HepG2 (cell line): Measurements from ENCODE around the gene RUNDC1. TPM values are rescaled to one million over a fixed set of nuclear protein-coding genes. Genes with fewer than 3 reads are reported as not detected.

Experiments
- CAMTA2 ChIP-seq: sonication (generic); formaldehyde crosslinking; IDR thresholded peaks from 2 replicates; pipeline ENCODE4 v1.4.0; 2020; ENCODE audit warnings: mild to moderate bottlenecking, missing genetic modification reagents, borderline replicate concordance
- DMAP1 ChIP-seq: IDR thresholded peaks from 2 replicates; pipeline ENCODE4 v1.6.1; 2016
- EED ChIP-seq: sonication (generic); formaldehyde crosslinking; IDR thresholded peaks from 2 replicates; pipeline ENCODE4 v1.5.0; 2020; ENCODE audit warnings: mild to moderate bottlenecking, missing genetic modification reagents
- ERF ChIP-seq: IDR thresholded peaks from 2 replicates; pipeline ENCODE4 v1.6.1; 2018; ENCODE audit warnings: missing biosample characterization, missing genetic modification reagents
- HES4 ChIP-seq: sonication (generic); formaldehyde crosslinking; IDR thresholded peaks from 2 replicates; pipeline ENCODE4 v1.9.0; 2021; ENCODE audit warnings: mild to moderate bottlenecking, missing genetic modification reagents, borderline replicate concordance
- HMG20A ChIP-seq: IDR thresholded peaks from 2 replicates; pipeline ENCODE4 v1.6.1; 2016; ENCODE audit warnings: borderline replicate concordance
- HNRNPUL1 ChIP-seq: fragments of 200-400 bp; formaldehyde crosslinking; IDR thresholded peaks from 2 replicates; pipeline ENCODE4 v1.6.1; 2017; ENCODE audit warnings: low read depth, mild to moderate bottlenecking, low read length, moderate library complexity
- KDM4B ChIP-seq: sonication (generic); formaldehyde crosslinking; IDR thresholded peaks from 2 replicates; pipeline ENCODE4 v1.4.0; 2020; ENCODE audit warnings: missing genetic modification reagents
- KLF11 ChIP-seq: IDR thresholded peaks from 2 replicates; pipeline ENCODE4 v1.6.1; 2016; ENCODE audit warnings: missing compliant biosample characterization
- KMT2A ChIP-seq: sonication (generic); formaldehyde crosslinking; IDR thresholded peaks from 2 replicates; pipeline ENCODE4 v1.4.0; 2020; ENCODE audit warnings: missing genetic modification reagents
- NCOA1 ChIP-seq: sonication (generic); formaldehyde crosslinking; IDR thresholded peaks from 2 replicates; pipeline ENCODE4 v1.9.0; 2021; ENCODE audit warnings: missing genetic modification reagents
- NRL ChIP-seq: sonication (generic); formaldehyde crosslinking; IDR thresholded peaks from 2 replicates; pipeline ENCODE4 v1.5.0; 2020; ENCODE audit warnings: missing genetic modification reagents, mild to moderate bottlenecking, moderate library complexity, borderline replicate concordance
- SMAD1 ChIP-seq: sonication (generic); formaldehyde crosslinking; IDR thresholded peaks from 2 replicates; pipeline ENCODE4 v1.4.0; 2020; ENCODE audit warnings: missing genetic modification reagents, low read depth, mild to moderate bottlenecking, borderline replicate concordance
- SMYD3 ChIP-seq: sonication (generic); formaldehyde crosslinking; IDR thresholded peaks from 2 replicates; pipeline ENCODE4 v1.8.1; 2023; ENCODE audit warnings: mild to moderate bottlenecking, missing genetic modification reagents
- SNRNP70 ChIP-seq: fragments of 200-400 bp; formaldehyde crosslinking; IDR thresholded peaks from 2 replicates; pipeline ENCODE4 v1.6.1; 2017; ENCODE audit warnings: mild to moderate bottlenecking, low read depth, low read length, moderate library complexity
- SOX13 ChIP-seq, 3 experiments: fragments of 450-650 bp in 1 of 3; sonication (generic) in 1 of 3; formaldehyde crosslinking in 1 of 3; IDR thresholded peaks in 2 of 3; conservative IDR thresholded peaks in 1 of 3; 2 replicates each; pipeline versions ENCODE4 v1.5.0 to v1.6.1; 2016 to 2020; ENCODE audit warnings: antibody characterized with exemption in 1 of 3, mild to moderate bottlenecking in 1 of 3, missing compliant biosample characterization in 1 of 3, missing genetic modification reagents in 1 of 3, moderate library complexity in 1 of 3
- SP140L ChIP-seq: sonication (generic); formaldehyde crosslinking; IDR thresholded peaks from 2 replicates; pipeline ENCODE4 v1.4.0; 2020; ENCODE audit warnings: missing genetic modification reagents, borderline replicate concordance
- ZFY ChIP-seq: sonication (generic); formaldehyde crosslinking; IDR thresholded peaks from 2 replicates; pipeline ENCODE4 v1.4.0; 2020; ENCODE audit warnings: missing genetic modification reagents
- ZKSCAN1 ChIP-seq: fragments of 150-350 bp; IDR thresholded peaks from 2 replicates; pipeline ENCODE4 v1.6.1; 2014; ENCODE audit warnings: low read length
- ZNF383 ChIP-seq: sonication (generic); formaldehyde crosslinking; IDR thresholded peaks from 2 replicates; pipeline ENCODE4 v1.4.0; 2020; ENCODE audit warnings: missing genetic modification reagents, mild to moderate bottlenecking, borderline replicate concordance
- ZNF451 ChIP-seq: sonication (generic); formaldehyde crosslinking; IDR thresholded peaks from 2 replicates; pipeline ENCODE4 v1.5.0; 2020; ENCODE audit warnings: mild to moderate bottlenecking, missing genetic modification reagents
- ZNF678 ChIP-seq: sonication (generic); formaldehyde crosslinking; IDR thresholded peaks from 2 replicates; pipeline ENCODE4 v1.4.0; 2020; ENCODE audit warnings: mild to moderate bottlenecking, missing genetic modification reagents
- ZNF747 ChIP-seq: sonication (generic); formaldehyde crosslinking; IDR thresholded peaks from 2 replicates; pipeline ENCODE4 v1.8.1; 2023; ENCODE audit warnings: missing genetic modification reagents, mild to moderate bottlenecking, borderline replicate concordance
- polyA plus RNA-seq, 8 experiments: library from polyadenylated mRNA; depleted of rRNA in 3 of 8; stranded (reverse) in 7 of 8; unstranded in 1 of 8; fragments of >200 nt; fragmentation: Illumina TruSeq in 4 of 8; extraction: Trizol in 4 of 8; gene quantifications; 2 replicates each; pipeline versions ENCODE4 v1.2.1 to v1.2.3, GENCODE V29; 2011 to 2016; ENCODE audit warnings: low read depth in 4 of 8, missing spikeins in 1 of 8, mixed read lengths in 1 of 8; ENCODE audit not compliant: insufficient read depth in 1 of 8
- total RNA-seq, 5 experiments: library from RNA; depleted of rRNA; stranded (reverse); fragments of >200 nt; fragmentation: Illumina TruSeq; extraction: Trizol; gene quantifications; 2 replicates each; pipeline ENCODE4 v1.2.3, GENCODE V29; 2016; ENCODE audit warnings: low read depth in 1 of 5
- TF ChIP-seq, protein P1 (sequence below): sonication (generic); formaldehyde crosslinking; IDR thresholded peaks from 2 replicates; pipeline ENCODE4 v1.4.0; 2020; ENCODE audit warnings: missing genetic modification reagents, borderline replicate concordance
- TF ChIP-seq, protein P2 (sequence below): sonication (generic); formaldehyde crosslinking; IDR thresholded peaks from 2 replicates; pipeline ENCODE4 v1.5.0; 2020; ENCODE audit warnings: missing genetic modification reagents, mild to moderate bottlenecking, borderline replicate concordance
- TF ChIP-seq, protein P3 (sequence below): IDR thresholded peaks from 2 replicates; pipeline ENCODE4 v1.6.1; 2016; ENCODE audit warnings: low read depth, control low read depth

Gene RUNDC1
- total and polyA plus RNA-seq, 2 of the 13 experiments (the other 11 are each of a cell fraction or from before 2014, with no cell fraction given): 10.3 to 11.4 TPM

DNA sequence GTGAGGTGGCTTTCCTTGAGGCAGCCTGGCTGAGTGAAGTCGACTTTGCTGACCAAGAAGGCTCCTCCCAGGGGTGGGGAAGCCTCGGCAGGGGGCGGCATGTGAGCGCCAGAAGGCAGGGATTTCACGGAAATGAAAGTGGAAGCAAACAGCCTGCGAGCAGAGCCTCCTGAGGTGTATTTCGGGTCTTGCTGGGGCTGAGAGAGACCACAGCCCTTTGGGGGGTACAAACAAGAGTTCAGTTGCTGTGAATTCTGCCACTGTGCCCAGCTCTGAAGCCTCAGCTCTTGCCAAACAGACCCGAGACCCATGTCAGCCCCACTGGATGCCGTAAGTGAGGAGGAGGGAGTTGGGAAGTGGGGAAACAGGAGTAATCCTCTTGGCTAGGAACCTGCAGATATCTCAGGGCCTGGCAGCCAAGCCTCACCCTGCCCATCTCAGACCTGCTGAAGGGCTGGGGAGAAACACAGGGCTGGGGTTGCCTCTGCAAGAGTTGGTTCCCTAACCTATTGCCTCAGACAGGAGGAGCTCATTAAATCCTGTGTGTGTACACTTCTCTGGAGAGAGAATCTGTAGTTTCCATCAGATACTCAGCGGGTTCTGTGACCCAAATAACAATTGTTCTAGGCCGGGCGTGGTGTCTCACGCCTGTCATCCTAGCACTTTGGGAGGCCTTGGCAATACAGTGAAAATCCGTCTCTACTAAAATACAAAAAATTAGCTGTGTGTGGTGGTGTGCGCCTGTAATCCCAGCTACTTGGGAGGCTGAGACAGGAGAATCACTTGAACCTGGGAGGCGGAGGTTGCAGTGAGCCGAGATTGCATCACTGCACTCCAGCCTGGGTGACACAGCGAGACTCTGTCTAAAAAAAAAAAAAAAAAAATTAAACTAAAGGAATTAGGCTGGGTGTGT is 26.5 kb downstream of the RUNDC1 start, which contains the start of gene IFI35 (continued):
- no peak for TF ChIP-seq EED (CRISPR knock-in tag)
- no peak; the same call in 1 of the 2 replicates for TF ChIP-seq SMAD1 (CRISPR knock-in tag)
- peak; percentile 46; the same call in 1 of the 2 replicates for TF ChIP-seq ZFY (CRISPR knock-in tag)
- TF ChIP-seq NRL: peak; percentile 85
- no peak for TF ChIP-seq HMG20A (CRISPR knock-in tag)
- TF ChIP-seq HNRNPUL1: no peak
- no peak for TF ChIP-seq CAMTA2
- no peak for TF ChIP-seq ZNF383 (CRISPR knock-in tag)
- TF ChIP-seq ZNF451 (CRISPR knock-in tag): no peak
- peak; percentile 51; the same call in 1 of the 2 replicates for TF ChIP-seq ZNF747 (CRISPR knock-in tag)
- TF ChIP-seq, protein P1, sequence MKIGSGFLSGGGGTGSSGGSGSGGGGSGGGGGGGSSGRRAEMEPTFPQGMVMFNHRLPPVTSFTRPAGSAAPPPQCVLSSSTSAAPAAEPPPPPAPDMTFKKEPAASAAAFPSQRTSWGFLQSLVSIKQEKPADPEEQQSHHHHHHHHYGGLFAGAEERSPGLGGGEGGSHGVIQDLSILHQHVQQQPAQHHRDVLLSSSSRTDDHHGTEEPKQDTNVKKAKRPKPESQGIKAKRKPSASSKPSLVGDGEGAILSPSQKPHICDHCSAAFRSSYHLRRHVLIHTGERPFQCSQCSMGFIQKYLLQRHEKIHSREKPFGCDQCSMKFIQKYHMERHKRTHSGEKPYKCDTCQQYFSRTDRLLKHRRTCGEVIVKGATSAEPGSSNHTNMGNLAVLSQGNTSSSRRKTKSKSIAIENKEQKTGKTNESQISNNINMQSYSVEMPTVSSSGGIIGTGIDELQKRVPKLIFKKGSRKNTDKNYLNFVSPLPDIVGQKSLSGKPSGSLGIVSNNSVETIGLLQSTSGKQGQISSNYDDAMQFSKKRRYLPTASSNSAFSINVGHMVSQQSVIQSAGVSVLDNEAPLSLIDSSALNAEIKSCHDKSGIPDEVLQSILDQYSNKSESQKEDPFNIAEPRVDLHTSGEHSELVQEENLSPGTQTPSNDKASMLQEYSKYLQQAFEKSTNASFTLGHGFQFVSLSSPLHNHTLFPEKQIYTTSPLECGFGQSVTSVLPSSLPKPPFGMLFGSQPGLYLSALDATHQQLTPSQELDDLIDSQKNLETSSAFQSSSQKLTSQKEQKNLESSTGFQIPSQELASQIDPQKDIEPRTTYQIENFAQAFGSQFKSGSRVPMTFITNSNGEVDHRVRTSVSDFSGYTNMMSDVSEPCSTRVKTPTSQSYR (CRISPR knock-in tag): no peak
- no peak for TF ChIP-seq KDM4B (CRISPR knock-in tag)
- no peak for TF ChIP-seq ZKSCAN1
- no peak for TF ChIP-seq NCOA1 (CRISPR knock-in tag)
- TF ChIP-seq, protein P2, sequence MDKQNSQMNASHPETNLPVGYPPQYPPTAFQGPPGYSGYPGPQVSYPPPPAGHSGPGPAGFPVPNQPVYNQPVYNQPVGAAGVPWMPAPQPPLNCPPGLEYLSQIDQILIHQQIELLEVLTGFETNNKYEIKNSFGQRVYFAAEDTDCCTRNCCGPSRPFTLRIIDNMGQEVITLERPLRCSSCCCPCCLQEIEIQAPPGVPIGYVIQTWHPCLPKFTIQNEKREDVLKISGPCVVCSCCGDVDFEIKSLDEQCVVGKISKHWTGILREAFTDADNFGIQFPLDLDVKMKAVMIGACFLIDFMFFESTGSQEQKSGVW: no peak
- TF ChIP-seq ERF (CRISPR knock-in tag): peak; percentile 70
- TF ChIP-seq, protein P3, sequence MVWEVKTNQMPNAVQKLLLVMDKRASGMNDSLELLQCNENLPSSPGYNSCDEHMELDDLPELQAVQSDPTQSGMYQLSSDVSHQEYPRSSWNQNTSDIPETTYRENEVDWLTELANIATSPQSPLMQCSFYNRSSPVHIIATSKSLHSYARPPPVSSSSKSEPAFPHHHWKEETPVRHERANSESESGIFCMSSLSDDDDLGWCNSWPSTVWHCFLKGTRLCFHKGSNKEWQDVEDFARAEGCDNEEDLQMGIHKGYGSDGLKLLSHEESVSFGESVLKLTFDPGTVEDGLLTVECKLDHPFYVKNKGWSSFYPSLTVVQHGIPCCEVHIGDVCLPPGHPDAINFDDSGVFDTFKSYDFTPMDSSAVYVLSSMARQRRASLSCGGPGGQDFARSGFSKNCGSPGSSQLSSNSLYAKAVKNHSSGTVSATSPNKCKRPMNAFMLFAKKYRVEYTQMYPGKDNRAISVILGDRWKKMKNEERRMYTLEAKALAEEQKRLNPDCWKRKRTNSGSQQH: no peak
- TF ChIP-seq DMAP1 (CRISPR knock-in tag): peak; percentile 66; the same call in 1 of the 2 replicates
- no peak for TF ChIP-seq SP140L
- TF ChIP-seq HES4 (CRISPR knock-in tag): no peak
- TF ChIP-seq SNRNP70: no peak
- peak; percentile 92 for TF ChIP-seq KMT2A (CRISPR knock-in tag)
- no peak for TF ChIP-seq SMYD3 (CRISPR knock-in tag)
- no peak for TF ChIP-seq ZNF678
- TF ChIP-seq SOX13 (IDR thresholded peaks at IDR 0.05): no peak
- TF ChIP-seq SOX13 (CRISPR knock-in tag; conservative IDR thresholded peaks at IDR 0.05 in 1 of 2, IDR thresholded peaks at IDR 0.05 in 1 of 2): no peak
- TF ChIP-seq KLF11 (CRISPR knock-in tag): peak; percentile 31; the same call in 1 of the 2 replicates
